NB4 (cell line): Measurements from ENCODE around the gene IFNK.

ENCODE experiments used
- DNase-seq: peaks from one replicate; pipeline ENCODE4 v3.0.0; 2010; ENCODE audit warnings: low read depth
- H3K4me3 ChIP-seq: one replicate; pipeline ENCODE4 v1.5.1; 2011; ENCODE audit warnings: mild to moderate bottlenecking, low read depth, low read length, moderate library complexity
- CTCF ChIP-seq: IDR thresholded peaks from one replicate; pipeline ENCODE4 v1.5.1; 2012; ENCODE audit warnings: low read depth, low read length
- MAX ChIP-seq: IDR thresholded peaks from 2 replicates; pipeline ENCODE4 v1.6.1; 2011; ENCODE audit warnings: low read depth, low read length
- MYC ChIP-seq: IDR thresholded peaks from 2 replicates; pipeline ENCODE4 v1.6.1; 2011; ENCODE audit warnings: low read depth, low read length
- POLR2A ChIP-seq: IDR thresholded peaks from 2 replicates; pipeline ENCODE4 v1.6.1; 2011; ENCODE audit warnings: mild to moderate bottlenecking; ENCODE audit not compliant: insufficient read length; ENCODE audit errors: extremely low read depth

IFNK gene

GRCh38 chr9:27514551-27514950, 9.5 kb upstream of the IFNK start:
- no peak for TF ChIP-seq POLR2A
- TF ChIP-seq MYC = no peak
- no peak for TF ChIP-seq MAX
- no peak for TF ChIP-seq CTCF
- no peak overlapping the region for H3K4me3 ChIP-seq
- DNase-seq = no peak

- TF ChIP-seq POLR2A = no peak
- DNase-seq = no peak
- no peak overlapping the region for H3K4me3 ChIP-seq
These were observed 6.1 kb upstream of the IFNK start for GRCh38 chr9:27518006-27518405.

GRCh38 chr9:27518809-27519208, 5.3 kb upstream of the IFNK start:
- no peak overlapping the region for H3K4me3 ChIP-seq
- no peak for DNase-seq
- no peak for TF ChIP-seq POLR2A
- TF ChIP-seq MYC = no peak
- no peak for TF ChIP-seq CTCF
- TF ChIP-seq MAX = no peak

- no peak overlapping the region for H3K4me3 ChIP-seq
- no peak for DNase-seq
- TF ChIP-seq MAX = no peak
- TF ChIP-seq MYC = no peak
- no peak for TF ChIP-seq POLR2A
- TF ChIP-seq CTCF = no peak
These were observed 4.3 kb upstream of the IFNK start for GRCh38 chr9:27519466-27520465.

- H3K4me3 ChIP-seq = no peak overlapping the region
- no peak for DNase-seq
- TF ChIP-seq CTCF (no peak), MAX (no peak), MYC (no peak), POLR2A (no peak)
These were observed 3.1 kb upstream of the IFNK start for GRCh38 chr9:27520986-27521385.

GRCh38 chr9:27523141-27523540, 949 bp upstream of the IFNK start:
- TF ChIP-seq POLR2A = no peak
- TF ChIP-seq MAX = no peak
- TF ChIP-seq MYC = no peak
- TF ChIP-seq CTCF = no peak
- H3K4me3 ChIP-seq = no peak overlapping the region
- no peak for DNase-seq
